HS-5 (cell line): ENCODE results near the gene RGPD3.
"Not testable (repeated sequence)": the region's sequence is repeated elsewhere in the genome, so short reads cannot be mapped to it uniquely, and the experiment has no call there.

Source experiments
- DNase-seq: peaks from one replicate; pipeline ENCODE4 v3.0.0-alpha.2; 2012; ENCODE audit warnings: low read depth

RGPD3 gene

GRCh38 chr2:106468107-106468506 is at the start of gene RGPD3:
Gene RGPD3 (minus strand): TSS chr2:106468413. CDS start chr2:106468288, 125 bp downstream.
- DNase-seq = not testable (repeated sequence)

GRCh38 chr2:106517329-106517728 is 49.1 kb upstream of the RGPD3 start:
- DNase-seq = no peak

GRCh38 chr2:106516864-106517263 is 48.7 kb upstream of the RGPD3 start:
- no peak for DNase-seq

- DNase-seq = no peak
Observed at GRCh38 chr2:106516436-106516835, 48.2 kb upstream of the RGPD3 start.

GRCh38 chr2:106514827-106515226 is 46.6 kb upstream of the RGPD3 start:
- peak; percentile 11 for DNase-seq

- not testable (repeated sequence) for DNase-seq
Observed at GRCh38 chr2:106513391-106513790, 45.2 kb upstream of the RGPD3 start.

GRCh38 chr2:106511934-106512333 is 43.7 kb upstream of the RGPD3 start:
- peak; percentile 3 for DNase-seq

- DNase-seq = peak; percentile 41
Observed at GRCh38 chr2:106511476-106511901, 43.3 kb upstream of the RGPD3 start.

GRCh38 chr2:106510791-106511190 is 42.6 kb upstream of the RGPD3 start:
- DNase-seq = not testable (repeated sequence)

GRCh38 chr2:106509374-106509770 is 41.2 kb upstream of the RGPD3 start:
- DNase-seq = not testable (repeated sequence)

GRCh38 chr2:106508660-106509373 is 40.6 kb upstream of the RGPD3 start:
- not testable (repeated sequence) for DNase-seq

GRCh38 chr2:106506002-106506687 is 37.9 kb upstream of the RGPD3 start:
- not testable (repeated sequence) for DNase-seq

GRCh38 chr2:106504787-106505186 is 36.6 kb upstream of the RGPD3 start:
- not testable (repeated sequence) for DNase-seq

- not testable (repeated sequence) for DNase-seq
Observed at GRCh38 chr2:106504192-106504591, 36.0 kb upstream of the RGPD3 start.

- DNase-seq = not testable (repeated sequence)
Observed at GRCh38 chr2:106502351-106502750, 34.1 kb upstream of the RGPD3 start.

GRCh38 chr2:106500350-106500749 is 32.1 kb upstream of the RGPD3 start:
- not testable (repeated sequence) for DNase-seq

- not testable (repeated sequence) for DNase-seq
Observed at GRCh38 chr2:106498549-106498948, 30.3 kb upstream of the RGPD3 start.

GRCh38 chr2:106492913-106493312 is 24.7 kb upstream of the RGPD3 start:
- not testable (repeated sequence) for DNase-seq

- not testable (repeated sequence) for DNase-seq
Observed at GRCh38 chr2:106492399-106492798, 24.2 kb upstream of the RGPD3 start.

- not testable (repeated sequence) for DNase-seq
Observed at GRCh38 chr2:106489701-106490100, 21.5 kb upstream of the RGPD3 start.

- not testable (repeated sequence) for DNase-seq
Observed at GRCh38 chr2:106487386-106488191, 19.4 kb upstream of the RGPD3 start.
